HFFc6 (cell line): ENCODE results near the gene C17orf58. TPM values are rescaled to one million over a fixed set of nuclear protein-coding genes. Genes with fewer than 3 reads are reported as not detected.

ENCODE experiments used
- DNase-seq: peaks from one replicate; pipeline ENCODE4 v3.0.0-alpha.2; 2018
- H3K27ac Mint-ChIP-seq: 2 replicates; pipeline ENCODE4 v1.8.0; 2020; ENCODE audit warnings: mild to moderate bottlenecking, mixed read lengths
- H3K27me3 Mint-ChIP-seq: 2 replicates; pipeline ENCODE4 v1.8.0; 2021; ENCODE audit warnings: mild to moderate bottlenecking, moderate library complexity, mixed read lengths; ENCODE audit not compliant: insufficient read depth
- H3K36me3 Mint-ChIP-seq: 2 replicates; pipeline ENCODE4 v1.8.0; 2021; ENCODE audit warnings: low read depth, mixed read lengths
- H3K4me1 Mint-ChIP-seq: 2 replicates; pipeline ENCODE4 v1.8.0; 2020; ENCODE audit warnings: low read depth, mixed read lengths
- H3K4me3 Mint-ChIP-seq: 2 replicates; pipeline ENCODE4 v1.8.0; 2020; ENCODE audit warnings: mild to moderate bottlenecking, moderate library complexity, mixed read lengths
- H3K9me3 Mint-ChIP-seq: 2 replicates; pipeline ENCODE4 v1.8.0; 2020; ENCODE audit warnings: mild to moderate bottlenecking, mixed read lengths
- total RNA-seq, 6 experiments: library from RNA; stranded (reverse); fragmentation: NEBNext Ultra II Directional; extraction: Animal tissue kit (Norgen Biotek cat#: 25700); gene quantifications; 2 replicates in 1 of 6; 3 replicates in 5 of 6; pipeline ENCODE4 v1.2.3, GENCODE V29; 2021
- TF ChIP-seq, protein P1 (sequence below): fragments of 200-600 bp; sonication (generic); IDR thresholded peaks from 2 replicates; pipeline ENCODE4 v1.5.0; 2021; ENCODE audit warnings: antibody characterized with exemption, mild to moderate bottlenecking

The C17orf58 gene
- total RNA-seq, 6 experiments from 2014 or later = 5.4 to 6.6 (median 6.1) TPM

DNA sequence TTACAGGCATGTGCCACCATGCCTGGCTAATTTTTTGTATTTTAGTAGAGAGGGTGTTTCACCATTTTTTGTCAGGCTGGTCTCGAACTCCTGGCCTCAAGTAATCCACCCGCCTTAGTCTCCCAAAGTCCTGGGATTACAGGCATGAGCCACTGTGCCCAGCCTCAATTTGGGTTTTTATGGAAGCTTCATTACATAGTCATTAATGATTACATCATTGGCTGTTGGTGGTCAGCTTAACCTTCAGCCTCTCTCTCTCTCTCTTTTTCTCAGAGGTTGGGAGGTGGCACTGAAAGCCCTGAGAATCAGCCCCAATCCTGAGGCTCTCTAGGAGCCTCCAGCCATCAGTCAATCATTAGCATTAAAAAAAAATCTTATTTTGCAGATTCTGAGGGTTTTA lies 45.3 kb downstream of the C17orf58 start:
- TF ChIP-seq, protein P1, sequence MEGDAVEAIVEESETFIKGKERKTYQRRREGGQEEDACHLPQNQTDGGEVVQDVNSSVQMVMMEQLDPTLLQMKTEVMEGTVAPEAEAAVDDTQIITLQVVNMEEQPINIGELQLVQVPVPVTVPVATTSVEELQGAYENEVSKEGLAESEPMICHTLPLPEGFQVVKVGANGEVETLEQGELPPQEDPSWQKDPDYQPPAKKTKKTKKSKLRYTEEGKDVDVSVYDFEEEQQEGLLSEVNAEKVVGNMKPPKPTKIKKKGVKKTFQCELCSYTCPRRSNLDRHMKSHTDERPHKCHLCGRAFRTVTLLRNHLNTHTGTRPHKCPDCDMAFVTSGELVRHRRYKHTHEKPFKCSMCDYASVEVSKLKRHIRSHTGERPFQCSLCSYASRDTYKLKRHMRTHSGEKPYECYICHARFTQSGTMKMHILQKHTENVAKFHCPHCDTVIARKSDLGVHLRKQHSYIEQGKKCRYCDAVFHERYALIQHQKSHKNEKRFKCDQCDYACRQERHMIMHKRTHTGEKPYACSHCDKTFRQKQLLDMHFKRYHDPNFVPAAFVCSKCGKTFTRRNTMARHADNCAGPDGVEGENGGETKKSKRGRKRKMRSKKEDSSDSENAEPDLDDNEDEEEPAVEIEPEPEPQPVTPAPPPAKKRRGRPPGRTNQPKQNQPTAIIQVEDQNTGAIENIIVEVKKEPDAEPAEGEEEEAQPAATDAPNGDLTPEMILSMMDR = no peak
- Mint-ChIP-seq H3K27ac (no peak overlapping the region), H3K36me3 (peaks cover 40% of the 10 kb centered on the region), H3K4me1 (no peaks in the 10 kb centered on the region), H3K4me3 (no peak overlapping the region), H3K27me3 (peaks cover 2% of the 10 kb centered on the region), H3K9me3 (no peaks in the 10 kb centered on the region)
- no peak for DNase-seq

DNA sequence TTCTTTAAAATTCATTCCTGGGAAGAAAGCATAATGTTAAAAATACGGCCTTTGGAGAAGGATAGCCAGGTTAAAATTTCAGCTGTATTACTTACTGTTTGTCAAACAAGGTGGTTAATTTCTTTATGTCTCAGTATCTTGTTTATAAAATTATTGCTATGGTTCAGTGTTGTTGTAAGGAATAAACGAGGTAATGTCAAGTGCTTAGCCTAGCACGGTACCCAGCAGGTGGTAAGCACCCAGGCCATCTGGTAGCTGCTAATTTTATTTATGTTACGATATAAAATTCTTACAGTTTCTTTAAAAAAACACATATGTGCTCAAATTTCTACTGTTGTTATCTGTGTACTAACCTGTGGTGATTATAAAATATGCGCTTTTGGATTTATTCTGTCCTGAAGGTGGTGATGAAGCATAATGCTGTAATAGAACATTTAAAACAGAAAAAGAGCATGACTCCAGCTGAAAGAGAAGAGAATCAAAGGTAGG lies 48.9 kb downstream of the C17orf58 start:
- Mint-ChIP-seq H3K27ac (no peak overlapping the region), H3K4me1 (no peaks in the 10 kb centered on the region), H3K27me3 (no peaks in the 10 kb centered on the region; the same call in 1 of the 2 replicates), H3K4me3 (no peak overlapping the region), H3K9me3 (no peaks in the 10 kb centered on the region), H3K36me3 (peaks cover 31% of the 10 kb centered on the region)
- DNase-seq = no peak
- TF ChIP-seq, protein P1 = no peak

DNA sequence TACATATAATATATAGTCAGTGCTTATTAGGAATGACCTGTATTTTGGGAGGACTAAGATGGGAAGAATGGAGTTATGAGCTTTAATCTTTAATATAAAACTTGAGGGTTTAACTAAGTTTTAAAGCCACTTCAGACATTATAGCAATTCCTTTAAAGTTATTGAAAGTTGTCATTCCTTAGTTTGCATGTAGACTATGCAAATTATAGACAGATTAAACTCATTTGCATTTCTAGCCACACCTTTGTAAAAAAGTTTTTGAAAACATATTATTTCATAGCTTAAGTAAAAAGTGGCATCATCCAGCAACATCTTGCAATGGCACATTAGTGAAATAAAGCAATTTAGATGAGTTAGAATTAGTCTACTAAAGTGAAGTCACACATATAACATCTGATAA lies 49.8 kb downstream of the C17orf58 start:
- H3K27me3 Mint-ChIP-seq = no peaks in the 10 kb centered on the region; the same call in 1 of the 2 replicates
- H3K36me3 Mint-ChIP-seq = peaks cover 36% of the 10 kb centered on the region
- no peak for DNase-seq
- H3K27ac Mint-ChIP-seq = no peak overlapping the region
- TF ChIP-seq, protein P1 = no peak
- H3K4me1 Mint-ChIP-seq = no peaks in the 10 kb centered on the region
- H3K4me3 Mint-ChIP-seq = no peak overlapping the region
- no peaks in the 10 kb centered on the region for H3K9me3 Mint-ChIP-seq

DNA sequence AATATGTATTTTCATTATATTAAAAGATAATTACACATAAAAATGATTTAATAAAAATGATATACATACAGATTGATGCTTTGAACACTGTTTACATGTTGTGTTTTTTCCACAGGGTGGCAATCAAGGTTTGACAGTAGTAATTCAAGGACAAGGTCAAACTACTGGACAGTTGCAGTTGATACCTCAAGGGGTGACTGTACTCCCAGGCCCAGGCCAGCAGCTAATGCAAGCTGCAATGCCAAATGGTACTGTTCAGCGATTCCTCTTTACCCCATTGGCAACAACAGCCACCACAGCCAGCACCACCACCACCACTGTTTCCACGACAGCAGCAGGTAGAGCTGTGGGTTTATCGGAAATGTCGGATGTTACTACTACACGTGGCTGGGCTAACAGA lies 52.2 kb downstream of the C17orf58 start:
- Mint-ChIP-seq H3K9me3 (no peaks in the 10 kb centered on the region), H3K36me3 (peaks cover 41% of the 10 kb centered on the region), H3K27ac (no peak overlapping the region), H3K27me3 (no peaks in the 10 kb centered on the region; the same call in 1 of the 2 replicates), H3K4me1 (no peaks in the 10 kb centered on the region), H3K4me3 (no peak overlapping the region)
- TF ChIP-seq, protein P1 = no peak
- DNase-seq = no peak

DNA sequence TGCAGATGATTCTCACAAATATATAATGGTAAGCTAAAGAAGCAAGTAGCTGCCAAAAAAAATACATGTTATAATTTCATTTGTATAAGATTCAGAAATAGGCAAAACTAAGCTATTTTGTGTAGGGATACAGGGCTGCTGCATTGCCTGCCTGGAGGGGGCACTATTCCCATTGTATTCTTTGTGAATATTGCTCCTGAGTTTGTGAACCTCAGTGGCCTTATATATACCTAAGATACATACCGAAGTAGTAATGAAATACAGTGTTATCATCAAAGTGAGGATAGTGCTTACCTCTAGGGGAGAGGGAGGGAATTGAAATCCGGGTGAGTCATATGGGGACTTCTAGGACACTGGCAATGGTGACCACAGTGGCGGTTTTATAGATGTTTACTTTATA lies 53.5 kb downstream of the C17orf58 start:
- no peaks in the 10 kb centered on the region for H3K4me1 Mint-ChIP-seq
- H3K27me3 Mint-ChIP-seq = no peaks in the 10 kb centered on the region; the same call in 1 of the 2 replicates
- H3K4me3 Mint-ChIP-seq = no peak overlapping the region
- DNase-seq = no peak
- H3K36me3 Mint-ChIP-seq = peaks cover 32% of the 10 kb centered on the region
- no peaks in the 10 kb centered on the region for H3K9me3 Mint-ChIP-seq
- TF ChIP-seq, protein P1 = peak; percentile 75
- no peak overlapping the region for H3K27ac Mint-ChIP-seq

Other genes starting within 250 kb of the C17orf58 start
- 10 to 100 TPM; 55.4 to 60.3 (median 56.9) TPM for gene BPTF, start 171.0 kb downstream of the C17orf58 start, total RNA-seq
- 100 to 1,000 TPM; 152 to 296 (median 277) TPM for gene KPNA2, start 39.3 kb upstream of the C17orf58 start, total RNA-seq